ENCODE results near the gene PPRC1.

Gene PPRC1

GRCh38 chr10:102159051-102159597 is 26.3 kb downstream of the PPRC1 start:
- Histone ChIP-seq H3K36me3 (ENCODE audit: insufficient read depth, insufficient read length, low read length) (peaks cover 95% of the 10 kb centered on the region), H3K27me3 (ENCODE audit: insufficient read depth, insufficient read length) (no peaks in the 10 kb centered on the region), H3K9me3 (ENCODE audit: insufficient read depth, low read length) (no peaks in the 10 kb centered on the region), H3K9ac (ENCODE audit: insufficient read length, low read depth) (no peak overlapping the region), H3K4me3 (ENCODE audit: insufficient read length, low read depth) (no peak overlapping the region), H3K4me1 (ENCODE audit: insufficient read depth, insufficient read length) (peaks cover 2% of the 10 kb centered on the region)
- DNase-seq (ENCODE audit: low read depth, low spot score) = no peak
- TF ChIP-seq SUZ12 (IDR thresholded peaks at IDR 0.05; ENCODE audit: extremely low read depth, insufficient read depth, insufficient read length) = no peak
- no peak for TF ChIP-seq YY1 (IDR thresholded peaks at IDR 0.05; ENCODE audit: insufficient read depth, insufficient read length)

- Histone ChIP-seq H3K27me3 (ENCODE audit: insufficient read depth, insufficient read length) (no peaks in the 10 kb centered on the region), H3K9ac (ENCODE audit: insufficient read length, low read depth) (no peak overlapping the region), H3K4me3 (ENCODE audit: insufficient read length, low read depth) (no peak overlapping the region), H3K4me1 (ENCODE audit: insufficient read depth, insufficient read length) (peaks cover 2% of the 10 kb centered on the region), H3K36me3 (ENCODE audit: insufficient read depth, insufficient read length, low read length) (peaks cover 88% of the 10 kb centered on the region), H3K9me3 (ENCODE audit: insufficient read depth, low read length) (no peaks in the 10 kb centered on the region)
- TF ChIP-seq YY1 (IDR thresholded peaks at IDR 0.05; ENCODE audit: insufficient read depth, insufficient read length) (no peak), ZNF274 (IDR thresholded peaks at IDR 0.05; ENCODE audit: low read depth, low read length) (no peak), SUZ12 (IDR thresholded peaks at IDR 0.05; ENCODE audit: extremely low read depth, insufficient read depth, insufficient read length) (no peak)
- no peak for DNase-seq (ENCODE audit: low read depth, low spot score)
Measured at GRCh38 chr10:102159831-102160230, 27.0 kb downstream of the PPRC1 start.

DNA sequence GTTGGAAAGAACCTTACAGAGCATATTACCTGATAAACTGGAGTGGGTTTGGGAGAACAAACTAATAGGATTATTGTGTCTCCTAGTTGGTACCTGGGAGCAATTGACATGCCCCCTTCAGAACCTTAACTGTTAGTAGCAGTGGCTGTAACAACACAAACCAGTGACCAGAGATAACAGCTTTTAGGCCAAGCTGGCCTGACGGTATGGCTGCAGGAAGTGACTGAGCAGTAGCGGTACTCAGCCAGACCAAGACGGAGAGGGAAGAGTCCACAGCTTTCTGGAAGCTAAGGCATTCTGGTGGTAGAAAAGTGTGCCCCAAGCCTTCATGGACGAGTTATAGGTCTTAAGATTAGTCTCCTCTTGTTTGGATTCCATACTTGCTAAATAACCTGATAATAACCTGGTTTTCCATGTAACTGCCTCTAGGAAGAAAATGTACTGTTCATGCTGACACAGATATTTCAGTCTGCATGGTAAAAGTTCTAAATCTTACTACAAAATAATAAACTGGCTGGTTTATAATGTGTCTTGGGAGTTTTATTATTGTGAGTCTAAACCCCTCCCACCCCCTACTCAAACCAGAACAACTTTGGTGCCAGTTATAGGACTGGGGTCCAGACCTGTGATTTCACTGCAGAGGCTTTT is 30.6 kb downstream of the PPRC1 start:
- Histone ChIP-seq H3K9me3 (ENCODE audit: insufficient read depth, low read length) (no peaks in the 10 kb centered on the region), H3K9ac (ENCODE audit: insufficient read length, low read depth) (peak overlapping the region; percentile 39), H3K27me3 (ENCODE audit: insufficient read depth, insufficient read length) (no peaks in the 10 kb centered on the region), H3K36me3 (ENCODE audit: insufficient read depth, insufficient read length, low read length) (peaks cover 54% of the 10 kb centered on the region), H3K4me1 (ENCODE audit: insufficient read depth, insufficient read length) (no peaks in the 10 kb centered on the region), H3K4me3 (ENCODE audit: insufficient read length, low read depth) (no peak overlapping the region)
- TF ChIP-seq YY1 (IDR thresholded peaks at IDR 0.05; ENCODE audit: insufficient read depth, insufficient read length) (no peak), SUZ12 (IDR thresholded peaks at IDR 0.05; ENCODE audit: extremely low read depth, insufficient read depth, insufficient read length) (no peak), ZNF274 (IDR thresholded peaks at IDR 0.05; ENCODE audit: low read depth, low read length) (no peak)
- no peak for DNase-seq (ENCODE audit: low read depth, low spot score)

GRCh38 chr10:102167861-102168260 is 35.0 kb downstream of the PPRC1 start:
- Histone ChIP-seq H3K9me3 (ENCODE audit: insufficient read depth, low read length) (no peaks in the 10 kb centered on the region), H3K4me3 (ENCODE audit: insufficient read length, low read depth) (no peak overlapping the region), H3K4me1 (ENCODE audit: insufficient read depth, insufficient read length) (no peaks in the 10 kb centered on the region), H3K27me3 (ENCODE audit: insufficient read depth, insufficient read length) (no peaks in the 10 kb centered on the region), H3K36me3 (ENCODE audit: insufficient read depth, insufficient read length, low read length) (peaks cover 10% of the 10 kb centered on the region), H3K9ac (ENCODE audit: insufficient read length, low read depth) (no peak overlapping the region)
- TF ChIP-seq ZNF274 (IDR thresholded peaks at IDR 0.05; ENCODE audit: low read depth, low read length) (no peak), YY1 (IDR thresholded peaks at IDR 0.05; ENCODE audit: insufficient read depth, insufficient read length) (no peak), SUZ12 (IDR thresholded peaks at IDR 0.05; ENCODE audit: extremely low read depth, insufficient read depth, insufficient read length) (no peak)
- no peak for DNase-seq (ENCODE audit: low read depth, low spot score)

DNA sequence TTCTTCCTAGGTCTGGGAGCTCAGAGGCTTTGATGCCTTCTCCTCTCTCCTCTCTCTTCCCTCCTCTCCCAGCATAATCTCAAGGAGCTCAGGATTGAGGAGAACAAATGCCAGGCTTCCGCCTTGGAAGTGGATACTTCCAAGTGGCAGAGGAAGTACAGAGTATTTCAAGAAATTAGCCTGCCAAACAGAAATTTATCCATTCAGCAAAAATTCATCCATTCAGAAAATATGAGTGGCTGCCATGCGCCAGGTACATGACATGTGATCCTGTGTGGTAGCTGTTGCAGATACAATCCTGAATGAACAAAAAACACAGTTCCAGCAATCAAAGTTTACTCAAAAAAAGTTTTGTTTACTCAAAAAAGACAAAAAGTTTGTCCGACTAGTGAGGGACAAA is 37.8 kb downstream of the PPRC1 start:
- no peak for DNase-seq (ENCODE audit: low read depth, low spot score)
- H3K9me3 ChIP-seq (ENCODE audit: insufficient read depth, low read length) = no peaks in the 10 kb centered on the region

GRCh38 chr10:102172288-102172687 is 39.4 kb downstream of the PPRC1 start:
- Histone ChIP-seq H3K4me1 (ENCODE audit: insufficient read depth, insufficient read length) (no peaks in the 10 kb centered on the region), H3K9me3 (ENCODE audit: insufficient read depth, low read length) (no peaks in the 10 kb centered on the region), H3K9ac (ENCODE audit: insufficient read length, low read depth) (no peak overlapping the region)

More for the DNA sequence above, 37.8 kb downstream of the PPRC1 start:
- H3K9ac ChIP-seq (ENCODE audit: insufficient read length, low read depth) = no peak overlapping the region
- no peak overlapping the region for H3K4me3 ChIP-seq (ENCODE audit: insufficient read length, low read depth)
- no peaks in the 10 kb centered on the region for H3K27me3 ChIP-seq (ENCODE audit: insufficient read depth, insufficient read length)
- TF ChIP-seq ZNF274 (IDR thresholded peaks at IDR 0.05; ENCODE audit: low read depth, low read length) (no peak), SUZ12 (IDR thresholded peaks at IDR 0.05; ENCODE audit: extremely low read depth, insufficient read depth, insufficient read length) (no peak), YY1 (IDR thresholded peaks at IDR 0.05; ENCODE audit: insufficient read depth, insufficient read length) (no peak)
- no peaks in the 10 kb centered on the region for H3K4me1 ChIP-seq (ENCODE audit: insufficient read depth, insufficient read length)
- no peaks in the 10 kb centered on the region for H3K36me3 ChIP-seq (ENCODE audit: insufficient read depth, insufficient read length, low read length)

DNA sequence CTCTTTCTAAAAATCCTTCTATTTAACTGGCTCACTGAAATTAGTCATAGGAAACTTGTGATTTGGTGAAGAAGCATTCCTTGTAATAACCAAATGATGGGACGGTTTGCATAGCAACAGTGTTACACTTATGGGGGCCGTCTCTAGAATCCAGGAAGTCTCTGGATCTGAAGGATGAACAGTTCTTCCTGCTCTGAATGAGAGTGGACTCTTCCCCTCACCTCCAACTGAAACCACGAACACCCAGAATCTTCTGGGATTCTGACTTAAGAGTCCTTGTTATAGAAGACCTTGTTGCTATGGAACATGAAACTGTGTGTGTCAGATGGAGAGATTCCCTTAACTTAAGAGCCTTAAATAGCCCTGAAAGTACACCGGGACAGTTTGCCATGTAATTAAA is 42.6 kb downstream of the PPRC1 start:
- no peak for DNase-seq (ENCODE audit: low read depth, low spot score)
- no peak for TF ChIP-seq ZNF274 (IDR thresholded peaks at IDR 0.05; ENCODE audit: low read depth, low read length)
- no peak for TF ChIP-seq SUZ12 (IDR thresholded peaks at IDR 0.05; ENCODE audit: extremely low read depth, insufficient read depth, insufficient read length)
- TF ChIP-seq YY1 (IDR thresholded peaks at IDR 0.05; ENCODE audit: insufficient read depth, insufficient read length) = no peak
- H3K4me1 ChIP-seq (ENCODE audit: insufficient read depth, insufficient read length) = no peaks in the 10 kb centered on the region
- no peak overlapping the region for H3K9ac ChIP-seq (ENCODE audit: insufficient read length, low read depth)
- no peaks in the 10 kb centered on the region for H3K36me3 ChIP-seq (ENCODE audit: insufficient read depth, insufficient read length, low read length)
- no peak overlapping the region for H3K4me3 ChIP-seq (ENCODE audit: insufficient read length, low read depth)
- no peaks in the 10 kb centered on the region for H3K27me3 ChIP-seq (ENCODE audit: insufficient read depth, insufficient read length)
- H3K9me3 ChIP-seq (ENCODE audit: insufficient read depth, low read length) = no peaks in the 10 kb centered on the region

More at GRCh38 chr10:102172288-102172687, 39.4 kb downstream of the PPRC1 start:
- TF ChIP-seq ZNF274 (IDR thresholded peaks at IDR 0.05; ENCODE audit: low read depth, low read length) = no peak
- Histone ChIP-seq H3K27me3 (ENCODE audit: insufficient read depth, insufficient read length) (no peaks in the 10 kb centered on the region), H3K4me3 (ENCODE audit: insufficient read length, low read depth) (no peak overlapping the region), H3K36me3 (ENCODE audit: insufficient read depth, insufficient read length, low read length) (no peaks in the 10 kb centered on the region)
- DNase-seq (ENCODE audit: low read depth, low spot score) = no peak
